ENCODE data around the gene IL13. TPM values are rescaled to one million over a fixed set of nuclear protein-coding genes. Genes with fewer than 3 reads are reported as not detected.

IL13 gene
- total RNA-seq, 1 experiment from 2014 or later: not detected

DNA sequence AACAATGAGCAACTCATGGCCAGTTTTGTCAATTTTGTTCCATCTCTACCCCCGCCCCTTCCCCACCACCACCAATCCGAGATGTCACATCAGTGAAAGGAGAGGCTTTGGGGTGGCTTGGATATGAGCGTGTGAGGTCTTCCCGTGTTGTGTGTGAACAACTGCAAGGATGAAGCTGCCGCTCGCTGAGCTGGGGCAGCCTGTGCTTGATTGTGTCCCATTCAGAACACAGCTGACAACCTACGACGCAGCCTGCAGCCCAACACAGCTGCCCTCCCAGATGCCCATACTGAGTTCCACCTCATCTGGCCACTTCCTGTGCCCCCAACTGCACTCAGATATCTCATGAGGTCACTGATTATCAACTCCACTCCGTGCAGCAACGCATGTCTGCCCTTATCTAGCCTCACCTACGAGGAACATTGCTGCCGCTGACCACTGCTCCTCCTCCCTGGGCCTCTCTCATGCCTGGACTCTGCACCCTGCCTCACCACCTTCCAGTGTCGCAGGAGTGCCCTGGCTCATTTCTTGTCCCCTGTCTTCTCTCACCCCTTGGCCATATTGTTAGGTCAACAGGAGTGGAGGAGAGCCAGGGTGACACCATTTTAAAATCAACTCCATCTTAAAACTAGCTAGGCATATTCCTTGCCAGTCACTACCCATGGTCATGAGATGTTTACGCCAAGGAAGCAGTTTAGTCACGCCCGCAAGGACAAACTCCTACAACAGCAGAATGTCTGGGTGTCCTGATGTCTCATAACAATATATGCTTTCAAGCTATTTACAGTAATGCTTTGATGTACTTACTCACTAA lies 8.5 kb downstream of the IL13 start:
- intact Hi-C loops (cut with micrococcal nuclease; ENCODE audit: unreplicated experiment): no loop called here
- no TSS peak for BruUV-seq (replicated peaks)
- POLR2A ChIA-PET (ENCODE audit: low non-redundant PET): interaction anchor here (0.6 kb wide), 1 partner anchor 723 kb away, joined by 3 read pairs; no protein-coding TSS in a partner anchor
- DNase-seq (ENCODE audit: low spot score): no peak
- no peaks in the 10 kb centered on the region for H3K27me3 ChIP-seq (replicated peaks; ENCODE audit: insufficient read depth, low read depth, low read length, poor library complexity)
- H3K4me3 ChIP-seq (ENCODE audit: low read depth, low read length, poor library complexity, severe bottlenecking): no peak overlapping the region
- CTCF ChIA-PET: no interaction called here
- TF ChIP-seq, protein P1, sequence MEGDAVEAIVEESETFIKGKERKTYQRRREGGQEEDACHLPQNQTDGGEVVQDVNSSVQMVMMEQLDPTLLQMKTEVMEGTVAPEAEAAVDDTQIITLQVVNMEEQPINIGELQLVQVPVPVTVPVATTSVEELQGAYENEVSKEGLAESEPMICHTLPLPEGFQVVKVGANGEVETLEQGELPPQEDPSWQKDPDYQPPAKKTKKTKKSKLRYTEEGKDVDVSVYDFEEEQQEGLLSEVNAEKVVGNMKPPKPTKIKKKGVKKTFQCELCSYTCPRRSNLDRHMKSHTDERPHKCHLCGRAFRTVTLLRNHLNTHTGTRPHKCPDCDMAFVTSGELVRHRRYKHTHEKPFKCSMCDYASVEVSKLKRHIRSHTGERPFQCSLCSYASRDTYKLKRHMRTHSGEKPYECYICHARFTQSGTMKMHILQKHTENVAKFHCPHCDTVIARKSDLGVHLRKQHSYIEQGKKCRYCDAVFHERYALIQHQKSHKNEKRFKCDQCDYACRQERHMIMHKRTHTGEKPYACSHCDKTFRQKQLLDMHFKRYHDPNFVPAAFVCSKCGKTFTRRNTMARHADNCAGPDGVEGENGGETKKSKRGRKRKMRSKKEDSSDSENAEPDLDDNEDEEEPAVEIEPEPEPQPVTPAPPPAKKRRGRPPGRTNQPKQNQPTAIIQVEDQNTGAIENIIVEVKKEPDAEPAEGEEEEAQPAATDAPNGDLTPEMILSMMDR (conservative IDR thresholded peaks at IDR 0.05; ENCODE audit: low read depth, low read length): no peak
- TF ChIP-seq EZH2 (IDR thresholded peaks at IDR 0.05; ENCODE audit: borderline replicate concordance, low read depth, low read length, poor library complexity, severe bottlenecking): no peak
- H3K9me3 ChIP-seq (ENCODE audit: low read depth, low read length, poor library complexity, severe bottlenecking): no peaks in the 10 kb centered on the region
- H3K4me1 ChIP-seq (ENCODE audit: insufficient read depth, low read length, poor library complexity, severe bottlenecking): peaks cover 6% of the 10 kb centered on the region
- no peaks in the 10 kb centered on the region for H3K36me3 ChIP-seq (ENCODE audit: insufficient read depth, low read length, poor library complexity, severe bottlenecking)
- no peak overlapping the region for H3K27ac ChIP-seq (ENCODE audit: low read depth, low read length, poor library complexity, severe bottlenecking)

DNA sequence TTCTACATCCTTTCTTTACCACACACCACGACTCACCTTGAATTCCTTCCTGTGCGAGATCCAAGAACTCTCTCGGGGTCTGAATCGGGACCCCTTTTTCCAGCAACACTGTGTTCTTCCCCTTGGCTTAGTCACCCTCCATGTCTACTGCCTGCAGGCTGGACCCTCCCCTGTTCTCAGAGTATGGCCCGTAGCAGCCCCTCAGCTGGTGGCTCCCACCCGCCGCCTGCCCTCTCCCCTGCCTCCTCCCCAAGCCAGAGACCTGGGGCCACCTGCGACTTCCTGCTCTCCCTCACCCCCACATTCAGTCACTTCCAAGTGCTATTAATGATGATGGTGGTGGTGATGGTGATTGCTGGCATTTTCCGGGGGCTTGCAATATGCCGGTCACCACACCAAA lies 9.3 kb downstream of the IL13 start:
- DNase-seq (ENCODE audit: low spot score): no peak

DNA sequence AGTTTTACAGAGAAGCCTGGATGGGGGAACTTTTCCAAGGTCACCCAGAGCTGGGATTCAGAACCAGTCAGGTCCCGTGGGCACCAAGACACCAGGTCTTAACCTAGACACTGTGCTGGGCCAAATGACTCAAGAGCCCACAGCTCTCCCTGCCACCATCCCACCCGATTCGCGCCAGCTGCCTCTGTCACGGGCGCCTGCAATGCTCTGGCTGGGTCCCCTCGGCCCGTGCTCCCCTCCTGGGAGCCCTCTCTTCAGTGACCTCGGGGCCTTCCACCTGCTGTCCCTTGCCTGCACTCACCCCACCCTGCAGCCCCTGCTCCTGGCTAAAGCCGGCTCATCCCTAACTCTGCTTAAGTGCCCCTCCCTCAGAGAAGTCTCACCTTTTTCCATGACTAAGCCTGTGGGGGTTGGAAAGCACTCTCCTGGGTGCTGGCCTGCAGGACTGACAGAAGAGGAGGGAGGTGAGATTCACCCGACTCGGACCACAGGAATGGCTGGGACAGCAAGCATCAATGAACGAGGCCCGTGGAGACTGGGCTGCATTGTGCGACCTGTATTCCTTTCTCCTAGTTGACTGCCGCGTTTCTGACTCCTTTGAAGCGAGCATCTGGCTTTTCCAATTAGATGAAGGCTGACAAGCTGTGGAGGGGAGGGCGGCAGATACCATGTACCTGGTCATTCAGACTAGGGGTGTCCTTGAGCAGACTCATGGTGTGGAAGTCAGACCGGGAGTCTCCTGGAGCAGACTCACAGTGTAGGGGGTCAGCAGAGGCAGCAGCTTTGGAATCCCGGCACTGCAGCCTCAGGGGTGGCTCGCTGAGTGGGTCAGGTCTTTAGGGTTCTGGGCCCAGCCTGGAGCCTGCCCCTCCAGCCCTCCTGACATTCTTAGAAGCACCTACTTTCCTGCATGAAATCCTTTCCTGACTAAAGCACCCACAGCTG lies 10.1 kb downstream of the IL13 start:
- POLR2A ChIA-PET (ENCODE audit: low non-redundant PET): no interaction called here
- Histone ChIP-seq H3K4me3 (ENCODE audit: low read depth, low read length, poor library complexity, severe bottlenecking) (no peak overlapping the region), H3K9me3 (ENCODE audit: low read depth, low read length, poor library complexity, severe bottlenecking) (no peaks in the 10 kb centered on the region), H3K27me3 (replicated peaks; ENCODE audit: insufficient read depth, low read depth, low read length, poor library complexity) (no peaks in the 10 kb centered on the region), H3K36me3 (ENCODE audit: insufficient read depth, low read length, poor library complexity, severe bottlenecking) (no peaks in the 10 kb centered on the region), H3K27ac (ENCODE audit: low read depth, low read length, poor library complexity, severe bottlenecking) (no peak overlapping the region), H3K4me1 (ENCODE audit: insufficient read depth, low read length, poor library complexity, severe bottlenecking) (peaks cover 3% of the 10 kb centered on the region)
- intact Hi-C loops (cut with micrococcal nuclease; ENCODE audit: unreplicated experiment): no loop called here
- no TSS peak for BruUV-seq (replicated peaks)
- TF ChIP-seq EZH2 (IDR thresholded peaks at IDR 0.05; ENCODE audit: borderline replicate concordance, low read depth, low read length, poor library complexity, severe bottlenecking): no peak
- TF ChIP-seq, protein P1 (conservative IDR thresholded peaks at IDR 0.05; ENCODE audit: low read depth, low read length): no peak
- DNase-seq (ENCODE audit: low spot score): no peak
- CTCF ChIA-PET: no interaction called here

More for the DNA sequence above, 9.3 kb downstream of the IL13 start:
- TF ChIP-seq, protein P1 (conservative IDR thresholded peaks at IDR 0.05; ENCODE audit: low read depth, low read length): no peak
- TF ChIP-seq EZH2 (IDR thresholded peaks at IDR 0.05; ENCODE audit: borderline replicate concordance, low read depth, low read length, poor library complexity, severe bottlenecking): no peak
- no TSS peak for BruUV-seq (replicated peaks)
- Histone ChIP-seq H3K4me1 (ENCODE audit: insufficient read depth, low read length, poor library complexity, severe bottlenecking) (peaks cover 6% of the 10 kb centered on the region), H3K27me3 (replicated peaks; ENCODE audit: insufficient read depth, low read depth, low read length, poor library complexity) (no peaks in the 10 kb centered on the region), H3K4me3 (ENCODE audit: low read depth, low read length, poor library complexity, severe bottlenecking) (no peak overlapping the region), H3K27ac (ENCODE audit: low read depth, low read length, poor library complexity, severe bottlenecking) (no peak overlapping the region), H3K36me3 (ENCODE audit: insufficient read depth, low read length, poor library complexity, severe bottlenecking) (no peaks in the 10 kb centered on the region), H3K9me3 (ENCODE audit: low read depth, low read length, poor library complexity, severe bottlenecking) (no peaks in the 10 kb centered on the region)
- ChIA-PET CTCF (no interaction called here), POLR2A (ENCODE audit: low non-redundant PET) (no interaction called here)
- intact Hi-C loops (cut with micrococcal nuclease; ENCODE audit: unreplicated experiment): no loop called here
